ENCODE results near the gene TECPR2. TPM values are rescaled to one million over a fixed set of nuclear protein-coding genes. Genes with fewer than 3 reads are reported as not detected.

TECPR2 gene
- total RNA-seq, 3 donors from 2014 or later (not counting 1 experiment from before 2014, with no cell fraction given) = 10.8 to 18.6 (median 15.3) TPM

GRCh38 chr14:102514987-102515733 is 152.4 kb downstream of the TECPR2 start:
- TF ChIP-seq, protein P1, sequence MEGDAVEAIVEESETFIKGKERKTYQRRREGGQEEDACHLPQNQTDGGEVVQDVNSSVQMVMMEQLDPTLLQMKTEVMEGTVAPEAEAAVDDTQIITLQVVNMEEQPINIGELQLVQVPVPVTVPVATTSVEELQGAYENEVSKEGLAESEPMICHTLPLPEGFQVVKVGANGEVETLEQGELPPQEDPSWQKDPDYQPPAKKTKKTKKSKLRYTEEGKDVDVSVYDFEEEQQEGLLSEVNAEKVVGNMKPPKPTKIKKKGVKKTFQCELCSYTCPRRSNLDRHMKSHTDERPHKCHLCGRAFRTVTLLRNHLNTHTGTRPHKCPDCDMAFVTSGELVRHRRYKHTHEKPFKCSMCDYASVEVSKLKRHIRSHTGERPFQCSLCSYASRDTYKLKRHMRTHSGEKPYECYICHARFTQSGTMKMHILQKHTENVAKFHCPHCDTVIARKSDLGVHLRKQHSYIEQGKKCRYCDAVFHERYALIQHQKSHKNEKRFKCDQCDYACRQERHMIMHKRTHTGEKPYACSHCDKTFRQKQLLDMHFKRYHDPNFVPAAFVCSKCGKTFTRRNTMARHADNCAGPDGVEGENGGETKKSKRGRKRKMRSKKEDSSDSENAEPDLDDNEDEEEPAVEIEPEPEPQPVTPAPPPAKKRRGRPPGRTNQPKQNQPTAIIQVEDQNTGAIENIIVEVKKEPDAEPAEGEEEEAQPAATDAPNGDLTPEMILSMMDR (IDR thresholded peaks at IDR 0.05) = no peak

DNA sequence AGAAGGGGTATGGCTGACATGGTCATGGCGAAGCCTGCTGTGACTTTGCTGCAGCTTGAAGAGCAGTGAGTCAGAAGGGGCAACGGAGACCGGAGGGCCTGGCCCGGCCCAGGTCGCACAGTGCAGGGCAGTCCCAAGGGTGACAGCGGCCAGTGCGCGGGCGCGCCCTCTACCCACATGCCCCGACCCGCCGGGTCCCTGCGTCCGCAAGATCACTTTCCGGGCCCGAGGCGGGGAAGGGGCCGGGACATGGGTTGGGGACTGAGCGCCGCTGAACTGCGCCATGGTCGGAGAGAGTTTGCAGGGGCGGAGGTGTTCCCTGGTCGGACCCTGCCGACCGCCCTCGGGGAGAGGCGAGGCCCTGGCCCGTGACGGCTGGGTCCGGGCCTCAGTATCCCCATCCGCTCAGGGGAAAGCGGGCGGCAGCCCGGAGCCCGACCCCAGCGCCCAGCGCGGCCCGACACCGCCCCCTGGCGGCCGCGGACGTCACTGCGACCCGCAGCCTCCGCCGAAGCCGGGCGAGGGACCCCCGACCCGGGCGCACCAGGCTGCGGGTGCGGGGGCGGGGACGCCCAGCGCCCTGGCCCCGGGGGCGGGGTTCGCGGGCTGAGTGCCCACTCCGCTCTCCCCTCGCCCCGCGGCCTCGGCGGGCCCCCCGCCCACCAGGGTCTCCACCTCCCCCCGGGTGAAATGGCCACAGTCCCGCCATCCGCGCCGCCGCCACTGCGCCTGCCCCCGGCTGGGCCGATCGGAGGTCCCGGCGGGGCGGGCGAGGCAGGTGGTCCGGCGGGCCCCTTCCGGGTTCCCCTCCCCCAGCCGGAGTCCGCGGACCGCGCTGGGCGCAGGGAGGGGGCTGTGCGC is 154.0 kb downstream of the TECPR2 start:
- WGBS (ENCODE audit: insufficient coverage) = under 1% methylated on average over 95 of the region's 95 CpGs

More at GRCh38 chr14:102514987-102515733, 152.4 kb downstream of the TECPR2 start:
- Histone ChIP-seq H3K4me1 (ENCODE audit: control insufficient read depth, insufficient read depth, low read length) (peaks cover 18% of the 10 kb centered on the region), H3K36me3 (ENCODE audit: control insufficient read depth, insufficient read depth, low read length) (no peaks in the 10 kb centered on the region), H3K4me3 (ENCODE audit: low read length) (no peak overlapping the region), H3K27me3 (ENCODE audit: control insufficient read depth, insufficient read depth, low read length) (no peaks in the 10 kb centered on the region), H3K9me3 (ENCODE audit: control insufficient read depth, insufficient read depth, low read length) (no peaks in the 10 kb centered on the region), H3K27ac (ENCODE audit: low read length) (no peak overlapping the region)
- Mint-ChIP-seq H3K27ac (no peak overlapping the region), H3K4me3 (no peak overlapping the region), H3K36me3 (no peaks in the 10 kb centered on the region), H3K9me3 (no peaks in the 10 kb centered on the region), H3K27me3 (ENCODE audit: low read depth in 2 of 2) (peaks cover 0 to 8% of the 10 kb centered on the region in 2 donors), H3K4me1 (peaks cover 4 to 17% of the 10 kb centered on the region in 2 donors)
- 90% methylated on average over 12 of the region's 12 CpGs for WGBS (ENCODE audit: insufficient coverage)
- ATAC-seq = no peak
- DNase-seq = no peak
- intact Hi-C loops (cut with micrococcal nuclease) = loop anchor here (5.0 to 10.0 kb wide), 3 partner anchors 150 to 278 kb away; partner anchors contain the start of genes CINP, TECPR2 and ZNF839

DNA sequence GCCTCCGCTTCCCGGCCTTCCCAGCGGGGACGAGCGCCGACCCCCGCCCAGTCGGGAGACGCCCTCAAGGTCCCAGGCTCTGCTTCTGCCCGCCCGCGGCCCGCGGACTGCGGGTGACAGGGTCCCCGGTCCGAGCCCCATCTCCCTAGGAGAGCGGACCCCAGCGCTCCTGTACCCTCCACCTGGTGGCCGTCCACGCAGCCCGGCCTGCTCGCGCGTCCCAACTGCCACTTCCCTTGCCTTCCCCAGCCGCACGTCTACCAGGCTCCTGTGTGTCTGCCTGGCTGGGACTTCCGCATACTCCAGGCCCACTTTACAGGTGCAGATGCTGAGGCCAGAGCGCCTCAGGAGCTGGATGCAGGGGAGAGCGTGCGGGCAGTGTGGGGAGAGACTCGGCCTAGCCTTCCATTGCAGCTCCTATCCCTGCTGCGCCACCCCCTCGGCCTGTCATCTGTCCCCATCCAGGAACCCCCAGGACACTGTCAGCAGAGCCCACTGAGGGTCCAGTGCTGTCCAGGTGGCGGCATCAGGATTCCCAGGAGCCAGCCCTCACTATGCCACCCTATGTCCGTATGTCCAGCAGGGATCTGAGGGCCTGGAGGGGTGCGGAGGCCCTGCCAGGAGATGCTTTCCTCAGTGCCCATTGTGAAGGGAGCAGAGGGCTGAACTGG is 154.8 kb downstream of the TECPR2 start:
- TF ChIP-seq, protein P1 (IDR thresholded peaks at IDR 0.05) = no peak
- intact Hi-C loops (cut with micrococcal nuclease) = loop anchor here (5.0 to 10.0 kb wide), 3 partner anchors 153 to 280 kb away; partner anchors contain the start of genes CINP, TECPR2 and ZNF839
- Histone ChIP-seq H3K4me1 (ENCODE audit: control insufficient read depth, insufficient read depth, low read length) (peaks cover 6% of the 10 kb centered on the region), H3K9me3 (ENCODE audit: control insufficient read depth, insufficient read depth, low read length) (no peaks in the 10 kb centered on the region), H3K36me3 (ENCODE audit: control insufficient read depth, insufficient read depth, low read length) (no peaks in the 10 kb centered on the region), H3K27ac (ENCODE audit: low read length) (no peak overlapping the region), H3K4me3 (ENCODE audit: low read length) (no peak overlapping the region), H3K27me3 (ENCODE audit: control insufficient read depth, insufficient read depth, low read length) (no peaks in the 10 kb centered on the region)
- H3K36me3 Mint-ChIP-seq = no peaks in the 10 kb centered on the region
- no peaks in the 10 kb centered on the region for H3K9me3 Mint-ChIP-seq
- peaks cover 4 to 9% of the 10 kb centered on the region in 2 donors for H3K4me1 Mint-ChIP-seq
- WGBS (ENCODE audit: insufficient coverage) = 31% methylated on average over 37 of the region's 37 CpGs
- peak overlapping the region; percentile 87 for H3K4me3 Mint-ChIP-seq
- DNase-seq (no peak), ATAC-seq (peak in 2 of 3 donors; percentile 7 to 14)
- H3K27ac Mint-ChIP-seq = peak overlapping the region; percentile 26 to 81
- peaks cover 0 to 8% of the 10 kb centered on the region in 2 donors for H3K27me3 Mint-ChIP-seq (ENCODE audit: low read depth in 2 of 2)

More for the DNA sequence above, 154.0 kb downstream of the TECPR2 start:
- peak; percentile 84 to 93 (median 91) for ATAC-seq
- peaks cover 4 to 9% of the 10 kb centered on the region in 2 donors for H3K4me1 Mint-ChIP-seq
- Histone ChIP-seq H3K27me3 (ENCODE audit: control insufficient read depth, insufficient read depth, low read length) (no peaks in the 10 kb centered on the region), H3K36me3 (ENCODE audit: control insufficient read depth, insufficient read depth, low read length) (no peaks in the 10 kb centered on the region), H3K27ac (ENCODE audit: low read length) (no peak overlapping the region), H3K9me3 (ENCODE audit: control insufficient read depth, insufficient read depth, low read length) (no peaks in the 10 kb centered on the region), H3K4me1 (ENCODE audit: control insufficient read depth, insufficient read depth, low read length) (peaks cover 6% of the 10 kb centered on the region), H3K4me3 (ENCODE audit: low read length) (peak overlapping the region; percentile 26)
- H3K27me3 Mint-ChIP-seq (ENCODE audit: low read depth in 2 of 2) = peaks cover 0 to 8% of the 10 kb centered on the region in 2 donors
- no peaks in the 10 kb centered on the region for H3K9me3 Mint-ChIP-seq
- intact Hi-C loops (cut with micrococcal nuclease) = loop anchor here (1.0 to 10.0 kb wide), 4 partner anchors 78 to 279 kb away; partner anchors contain the start of genes CINP, TECPR2 and ZNF839
- H3K36me3 Mint-ChIP-seq = no peaks in the 10 kb centered on the region
- DNase-seq = peak; percentile 72 to 77
- peak overlapping the region; percentile 53 to 81 for H3K27ac Mint-ChIP-seq
- TF ChIP-seq, protein P1 (IDR thresholded peaks at IDR 0.05) = peak; percentile 97
- H3K4me3 Mint-ChIP-seq = peak overlapping the region; percentile 91

All from natural killer cell (primary cell).